Neuronal stem cell (in vitro differentiated cells): ENCODE measurements around the gene MYO9A.

Experiments
- DNase-seq: peaks from one replicate; pipeline ENCODE4 v3.0.0-alpha.2; 2013; ENCODE audit warnings: low spot score
- H2AFZ ChIP-seq: one replicate; pipeline ENCODE4 v1.6.1; 2013; ENCODE audit warnings: mild to moderate bottlenecking, low read length, inconsistent platforms
- H2AK5ac ChIP-seq: 2 replicates; pipeline ENCODE4 v1.6.1; 2013; ENCODE audit warnings: low read depth, mild to moderate bottlenecking, inconsistent platforms, low read length, moderate library complexity, mixed read lengths
- H2BK120ac ChIP-seq: 2 replicates; pipeline ENCODE4 v1.6.1; 2013; ENCODE audit warnings: low read depth, mild to moderate bottlenecking, inconsistent platforms, low read length, moderate library complexity, mixed read lengths
- H2BK12ac ChIP-seq: one replicate; pipeline ENCODE4 v1.6.1; 2013; ENCODE audit warnings: low read length, inconsistent platforms
- H2BK15ac ChIP-seq: 2 replicates; pipeline ENCODE4 v1.6.1; 2013; ENCODE audit warnings: mild to moderate bottlenecking, low read length, inconsistent platforms, mixed read lengths
- H2BK5ac ChIP-seq: one replicate; pipeline ENCODE4 v1.6.1; 2013; ENCODE audit warnings: inconsistent platforms, mild to moderate bottlenecking, low read length, moderate library complexity
- H3K14ac ChIP-seq: one replicate; pipeline ENCODE4 v1.6.1; 2013; ENCODE audit warnings: low read length, inconsistent platforms
- H3K18ac ChIP-seq: 2 replicates; pipeline ENCODE4 v1.6.1; 2013; ENCODE audit warnings: low read length, inconsistent platforms
- H3K23ac ChIP-seq: 2 replicates; pipeline ENCODE4 v1.6.1; 2013; ENCODE audit warnings: low read depth, mild to moderate bottlenecking, mixed read lengths, low read length, inconsistent platforms; ENCODE audit not compliant: poor library complexity
- H3K27ac ChIP-seq: replicated peaks from 3 replicates; pipeline ENCODE4 v1.5.1; 2013; ENCODE audit warnings: low read length, inconsistent platforms
- H3K27me3 ChIP-seq, 3 experiments: 2 replicates each; pipeline ENCODE4 v1.6.1; 2013; ENCODE audit warnings: low read length in 3 of 3, mild to moderate bottlenecking in 2 of 3, inconsistent platforms in 1 of 3, low read depth in 1 of 3, mixed read lengths in 1 of 3, moderate library complexity in 1 of 3; ENCODE audit not compliant: control insufficient read depth in 3 of 3, insufficient read depth in 3 of 3
- H3K36me3 ChIP-seq, 2 donors: replicated peaks in 1 of 2; 2 replicates each; pipeline ENCODE4 v1.6.1; 2013; ENCODE audit warnings: low read length in 2 of 2; ENCODE audit not compliant: control insufficient read depth in 2 of 2, insufficient read depth in 2 of 2
- H3K4ac ChIP-seq: 2 replicates; pipeline ENCODE4 v1.6.1; 2013; ENCODE audit warnings: inconsistent platforms, mild to moderate bottlenecking, low read length, moderate library complexity
- H3K4me1 ChIP-seq, 2 donors: 1 replicate in 1 of 2; 2 replicates in 1 of 2; pipeline ENCODE4 v1.6.1; 2013; ENCODE audit warnings: low read length in 2 of 2, low read depth in 1 of 2; ENCODE audit not compliant: control insufficient read depth in 2 of 2, insufficient read depth in 1 of 2
- H3K4me2 ChIP-seq: one replicate; pipeline ENCODE4 v1.6.1; 2013; ENCODE audit warnings: mild to moderate bottlenecking, low read length, inconsistent platforms; ENCODE audit not compliant: insufficient read depth, poor library complexity, severe bottlenecking
- H3K4me3 ChIP-seq, 2 donors: 2 replicates each; pipeline ENCODE4 v1.5.1; 2013; ENCODE audit warnings: low read length in 2 of 2, mild to moderate bottlenecking in 2 of 2, inconsistent platforms in 1 of 2, moderate library complexity in 1 of 2
- H3K79me1 ChIP-seq: one replicate; pipeline ENCODE4 v1.6.1; 2013; ENCODE audit warnings: low read depth, mild to moderate bottlenecking, inconsistent platforms, low read length, moderate library complexity
- H3K9ac ChIP-seq: one replicate; pipeline ENCODE4 v1.6.1; 2013; ENCODE audit warnings: mild to moderate bottlenecking, low read depth, low read length, inconsistent platforms; ENCODE audit not compliant: poor library complexity
- H3K9me3 ChIP-seq, 2 donors: replicated peaks in 1 of 2; 2 replicates each; pipeline versions ENCODE3 to v1.6.1; 2013; ENCODE audit warnings: low read length in 2 of 2, mild to moderate bottlenecking in 2 of 2, inconsistent platforms in 1 of 2, low read depth in 1 of 2, mixed read lengths in 1 of 2, moderate library complexity in 1 of 2; ENCODE audit not compliant: control insufficient read depth in 2 of 2, insufficient read depth in 1 of 2
- H4K8ac ChIP-seq: one replicate; pipeline ENCODE4 v1.6.1; 2013; ENCODE audit warnings: low read depth, mild to moderate bottlenecking, inconsistent platforms, low read length, moderate library complexity
- H4K91ac ChIP-seq: one replicate; pipeline ENCODE4 v1.6.1; 2013; ENCODE audit warnings: low read length, low read depth, mild to moderate bottlenecking, inconsistent platforms; ENCODE audit not compliant: poor library complexity
- WGBS, 2 donors: extraction: QIAGEN DNeasy Blood & Tissue Kit; methylation state at CpG; one replicate each; pipeline ENCODE4 v1.1.7; 2013; ENCODE audit warnings: missing lambda C conversion rate in 2 of 2, mixed read lengths in 1 of 2; ENCODE audit not compliant: insufficient read length in 2 of 2, insufficient replicate concordance in 1 of 2; ENCODE audit errors: extremely low coverage in 2 of 2; 5-methylcytosine and 5-hydroxymethylcytosine counted together

MYO9A gene

DNA sequence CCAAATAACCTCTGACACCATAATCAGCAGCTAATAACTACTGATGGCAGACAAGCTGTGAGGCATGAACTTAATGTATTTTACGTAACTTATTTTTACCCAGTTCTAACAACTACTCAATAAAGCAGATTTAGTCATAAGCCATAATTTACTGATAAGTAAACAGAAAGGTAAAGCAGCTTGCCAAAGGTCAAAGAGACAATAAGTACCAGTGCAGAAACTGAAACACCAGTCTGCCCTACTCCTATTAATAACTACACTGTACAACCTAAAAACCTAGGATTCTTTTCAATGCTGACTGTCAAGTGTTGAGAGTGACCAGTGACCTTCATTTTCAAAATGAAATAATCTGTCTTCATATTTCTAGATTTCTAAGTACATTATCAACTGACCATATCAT is 155.4 kb downstream of the MYO9A start:
- Histone ChIP-seq H2BK12ac (no peak overlapping the region), H2AK5ac (no peak overlapping the region), H3K4ac (no peak overlapping the region), H2AFZ (no peak overlapping the region), H3K4me1 (no peaks in the 10 kb centered on the region), H2BK120ac (no peak overlapping the region), H3K27me3 (no peaks in the 10 kb centered on the region), H3K27ac (no peak overlapping the region), H3K9ac (no peak overlapping the region), H2BK15ac (no peak overlapping the region), H4K91ac (no peak overlapping the region), H3K23ac (no peak overlapping the region), H3K14ac (no peak overlapping the region), H3K36me3 (no peaks in the 10 kb centered on the region), H3K4me3 (no peak overlapping the region), H4K8ac (no peak overlapping the region), H3K9me3 (no peaks in the 10 kb centered on the region), H3K18ac (no peak overlapping the region), H3K79me1 (no peaks in the 10 kb centered on the region), H3K4me2 (no peak overlapping the region), H2BK5ac (no peak overlapping the region)
- no CpG with 5 or more reads among the region's 1 CpG for WGBS, 2 donors
- no peak for DNase-seq

DNA sequence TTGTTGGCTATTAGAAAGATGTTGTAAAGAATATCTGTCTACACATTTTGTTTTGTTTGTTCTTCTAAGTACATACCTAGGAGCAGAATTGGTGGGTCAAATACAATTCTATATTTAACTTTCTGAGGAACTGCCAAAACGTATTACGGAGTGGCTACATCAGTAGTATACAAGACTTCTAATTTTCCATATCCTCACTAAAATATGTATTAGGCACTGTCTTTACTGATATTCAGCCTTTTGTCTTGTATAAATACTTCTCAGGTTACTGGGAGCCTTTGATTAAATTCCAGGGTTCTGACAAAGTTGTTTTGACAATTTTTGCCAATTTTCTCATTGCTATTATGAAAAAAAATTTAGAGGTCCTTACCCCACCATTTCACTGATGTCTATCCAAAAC is 160.9 kb downstream of the MYO9A start:
- no CpG with 5 or more reads among the region's 2 CpGs for WGBS, 2 donors
- Histone ChIP-seq H2BK15ac (no peak overlapping the region), H3K27me3 (no peaks in the 10 kb centered on the region), H3K18ac (no peak overlapping the region), H3K4me1 (no peaks in the 10 kb centered on the region), H2BK5ac (no peak overlapping the region), H3K14ac (no peak overlapping the region), H3K79me1 (no peaks in the 10 kb centered on the region), H2BK120ac (no peak overlapping the region), H4K8ac (no peak overlapping the region), H3K4me3 (no peak overlapping the region), H3K36me3 (peaks cover 0 to 2% of the 10 kb centered on the region in 2 donors), H2BK12ac (no peak overlapping the region), H3K9ac (no peak overlapping the region), H2AFZ (no peak overlapping the region), H3K9me3 (no peaks in the 10 kb centered on the region), H3K4me2 (no peak overlapping the region), H4K91ac (no peak overlapping the region), H3K27ac (no peak overlapping the region), H3K4ac (no peak overlapping the region), H3K23ac (no peak overlapping the region), H2AK5ac (no peak overlapping the region)
- no peak for DNase-seq

DNA sequence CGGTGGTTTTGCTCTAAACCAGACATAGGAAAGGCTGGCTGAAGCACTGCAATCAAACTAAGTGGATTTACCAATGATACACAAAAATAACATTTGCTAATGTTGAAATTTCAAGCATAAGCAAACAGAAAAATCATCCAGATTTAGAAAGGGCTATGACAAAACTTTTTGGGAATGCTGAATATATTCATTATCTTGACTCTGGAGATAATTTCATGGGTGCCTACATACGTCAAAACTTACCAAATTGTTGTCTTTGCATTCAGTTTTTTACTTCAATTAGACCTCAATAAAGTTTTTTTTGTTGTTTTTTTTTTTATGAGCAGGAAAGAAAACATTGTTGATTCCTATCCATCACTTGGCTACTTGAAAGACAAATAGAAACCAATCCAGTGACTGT is 166.8 kb downstream of the MYO9A start:
- Histone ChIP-seq H2BK12ac (no peak overlapping the region), H3K4me3 (no peak overlapping the region), H3K18ac (no peak overlapping the region), H3K9ac (no peak overlapping the region), H3K4ac (no peak overlapping the region), H2BK120ac (no peak overlapping the region), H3K36me3 (peaks cover 0 to 4% of the 10 kb centered on the region in 2 donors), H2BK5ac (no peak overlapping the region), H3K14ac (no peak overlapping the region), H3K9me3 (no peaks in the 10 kb centered on the region), H2AFZ (no peak overlapping the region), H3K4me2 (no peak overlapping the region), H2BK15ac (no peak overlapping the region), H3K4me1 (no peaks in the 10 kb centered on the region), H3K27ac (no peak overlapping the region), H3K27me3 (no peaks in the 10 kb centered on the region), H3K79me1 (no peaks in the 10 kb centered on the region), H4K91ac (no peak overlapping the region), H4K8ac (no peak overlapping the region), H3K23ac (no peak overlapping the region), H2AK5ac (no peak overlapping the region)
- no CpG with 5 or more reads among the region's 2 CpGs for WGBS, 2 donors
- DNase-seq: no peak

DNA sequence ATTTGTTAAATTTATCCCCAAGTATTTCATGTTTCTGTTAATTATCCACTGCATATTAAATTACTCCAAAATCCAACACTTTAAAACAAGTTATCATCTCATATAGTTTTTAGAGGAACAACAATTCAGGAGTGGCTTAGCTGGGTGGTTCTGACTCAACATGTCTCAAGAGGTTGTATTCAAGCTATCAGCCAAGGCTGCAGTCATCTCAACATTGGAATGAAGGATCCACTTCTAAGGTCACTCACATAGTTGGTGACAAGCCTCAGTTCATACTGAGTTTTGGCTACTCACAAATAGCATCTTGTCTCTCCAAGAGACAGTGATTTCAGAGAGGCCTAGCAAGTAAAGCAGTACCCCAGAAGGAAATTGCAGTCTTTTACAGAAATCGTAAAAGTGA is 172.9 kb downstream of the MYO9A start:
- no peak overlapping the region for H3K23ac ChIP-seq
- H3K4me2 ChIP-seq: no peak overlapping the region
- no peak overlapping the region for H4K91ac ChIP-seq
- H3K14ac ChIP-seq: no peak overlapping the region
- no peak overlapping the region for H2BK12ac ChIP-seq
- H3K36me3 ChIP-seq: no peaks in the 10 kb centered on the region
- H3K79me1 ChIP-seq: no peaks in the 10 kb centered on the region
- no peak overlapping the region for H4K8ac ChIP-seq
- no peak overlapping the region for H3K4ac ChIP-seq
- no peak overlapping the region for H2BK15ac ChIP-seq
- H3K18ac ChIP-seq: no peak overlapping the region
- H3K4me1 ChIP-seq: peaks cover 0 to 3% of the 10 kb centered on the region in 2 donors
- H3K27ac ChIP-seq: no peak overlapping the region
- H2AK5ac ChIP-seq: no peak overlapping the region
- no CpG with 5 or more reads among the region's 1 CpG for WGBS, 2 donors
- H2AFZ ChIP-seq: no peak overlapping the region
- no peak overlapping the region for H2BK120ac ChIP-seq
- no peak overlapping the region for H2BK5ac ChIP-seq
- H3K4me3 ChIP-seq: no peak overlapping the region
- DNase-seq: no peak
- no peaks in the 10 kb centered on the region for H3K9me3 ChIP-seq
- H3K9ac ChIP-seq: no peak overlapping the region
- H3K27me3 ChIP-seq: no peaks in the 10 kb centered on the region
